Kidney (tissue), 14 donors: ENCODE measurements around the gene ACADVL. TPM values are rescaled to one million over a fixed set of nuclear protein-coding genes. Genes with fewer than 3 reads are reported as not detected.
A peak's percentile ranks its signal among the peaks of the same experiment; 100 is the strongest.

Experiments used
- DNase-seq, 5 donors: peaks; one replicate each; pipeline ENCODE4 v3.0.0-alpha.2; 2013 to 2020
- FAIRE-seq: peaks from 2 replicates; lab custom pipeline; 2012; peaks lifted over from hg19 to GRCh38; lab: Jason Lieb, UNC
- H3K27ac ChIP-seq, 2 donors: one replicate each; pipeline ENCODE4 v1.7.0; 2013; ENCODE audit warnings: low read depth in 2 of 2, low read length in 2 of 2, inconsistent platforms in 1 of 2
- H3K27me3 ChIP-seq: one replicate; pipeline ENCODE4 v1.7.1; 2013; ENCODE audit warnings: low read length, inconsistent platforms; ENCODE audit not compliant: control insufficient read depth, insufficient read depth
- H3K36me3 ChIP-seq, 3 donors: one replicate each; pipeline versions ENCODE4 v1.7.0 to v1.7.1; 2013; ENCODE audit warnings: low read length in 3 of 3, control low read depth in 1 of 3, inconsistent platforms in 1 of 3; ENCODE audit not compliant: insufficient read depth in 3 of 3, control insufficient read depth in 2 of 3
- H3K4me1 ChIP-seq, 3 donors: one replicate each; pipeline versions ENCODE4 v1.7.0 to v1.7.1; 2013; ENCODE audit warnings: low read length in 3 of 3, inconsistent platforms in 1 of 3, low read depth in 1 of 3; ENCODE audit not compliant: control insufficient read depth in 2 of 3, insufficient read depth in 2 of 3
- H3K4me3 ChIP-seq, 3 donors: one replicate each; pipeline versions ENCODE4 v1.7.0 to v1.8.1; 2013; ENCODE audit warnings: low read length in 3 of 3, control low read depth in 1 of 3, inconsistent platforms in 1 of 3
- H3K9ac ChIP-seq, 3 donors: one replicate each; pipeline versions ENCODE4 v1.7.0 to v1.7.1; 2013; ENCODE audit warnings: low read length in 3 of 3, control low read depth in 1 of 3, inconsistent platforms in 1 of 3
- H3K9me3 ChIP-seq, 3 donors: one replicate each; pipeline versions ENCODE4 v1.7.0 to v1.7.1; 2013; ENCODE audit warnings: low read length in 3 of 3, control low read depth in 1 of 3, inconsistent platforms in 1 of 3; ENCODE audit not compliant: control insufficient read depth in 2 of 3, insufficient read depth in 1 of 3
- intact Hi-C: fragments of 100-400 bp; cut with DNase I; formaldehyde crosslinking; loops from one replicate; pipeline ENCODE4 v1.11.1; 2022
- polyA plus RNA-seq: library from polyadenylated mRNA; stranded (reverse); fragments of 350-450 nt; fragmentation: Illumina TruSeq; extraction: RNeasy Lipid Tissue Mini Kit (QIAGEN cat#74804); gene quantifications from one replicate; pipeline ENCODE4 v1.2.3, GENCODE V29; 2014; ENCODE audit warnings: low read depth, low replicate concordance; ENCODE audit not compliant: insufficient read depth
- total RNA-seq: library from RNA; stranded (reverse); fragmentation: NEBNext Ultra II Directional; extraction: Animal tissue kit (Norgen Biotek cat#: 25700); gene quantifications from one replicate; pipeline ENCODE4 v1.2.1, GENCODE V29; 2021
- TF ChIP-seq, protein P1 (sequence below): IDR thresholded peaks from 3 replicates; pipeline ENCODE4 v1.5.1; 2012; ENCODE audit warnings: mild to moderate bottlenecking, moderate library complexity, borderline replicate concordance; ENCODE audit not compliant: insufficient read depth; ENCODE audit errors: extremely low read depth
- donor health status: control.
- donor health status: control.
- donor health status: control.
- donor health status: control.
- donor health status: control.
- donor health status: DM: yes; HTN: yes; CAD: no.
- donor health status: Normal renal cell carcinoma (clear cell type).

ACADVL gene
- total and polyA plus RNA-seq, 2 donors from 2014 or later, result 689 to 1,202 TPM

DNA sequence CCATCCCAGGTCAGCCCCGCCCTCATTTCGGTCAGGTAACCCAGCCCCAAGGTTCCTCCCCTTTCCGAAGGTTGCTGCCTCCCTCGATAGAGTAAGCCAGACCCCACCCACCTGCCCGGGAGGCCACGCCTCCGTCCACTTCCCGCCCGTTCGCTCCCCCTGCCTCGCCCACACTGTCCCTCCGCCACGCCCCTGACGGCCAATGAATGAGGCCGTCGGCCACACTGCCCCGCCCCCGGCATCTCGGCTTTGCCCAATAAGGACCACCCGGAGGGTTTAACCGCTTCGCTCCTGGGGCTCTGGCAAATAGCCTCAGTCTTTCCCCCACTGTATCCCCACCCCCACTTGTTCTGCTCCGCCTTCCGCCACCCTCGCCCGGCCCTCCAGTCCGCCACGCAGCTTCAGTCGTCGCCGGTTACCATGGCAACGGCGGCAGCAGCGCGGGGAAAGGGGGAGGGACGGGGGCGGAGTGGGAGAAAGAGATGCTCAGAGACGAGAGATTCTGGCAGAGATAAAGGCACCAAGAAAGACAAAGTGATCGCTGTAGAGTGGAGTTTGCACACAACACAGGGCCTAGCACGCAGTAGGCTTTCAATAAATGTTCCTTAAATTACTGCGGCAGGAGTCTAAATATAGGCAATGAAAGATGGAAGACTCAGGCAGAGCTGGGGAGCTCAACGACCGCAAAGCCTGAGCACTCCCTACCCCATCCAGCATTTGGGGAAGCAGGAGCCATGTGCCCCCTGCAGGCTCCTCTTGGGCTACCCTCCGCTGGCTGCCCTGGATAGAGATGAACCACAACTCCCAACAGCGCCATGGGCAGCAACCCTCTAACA, 5.2 kb upstream of the ACADVL start:
- no peaks in the 10 kb centered on the region for H3K27me3 ChIP-seq
- H3K36me3 ChIP-seq, result no peaks in the 10 kb centered on the region
- peak overlapping the region in 2 of 3 donors; percentile 49 to 61 for H3K9ac ChIP-seq
- H3K27ac ChIP-seq, result peak overlapping the region; percentile 81 to 84
- peaks cover 7 to 27% (median 25%) of the 10 kb centered on the region in 3 donors for H3K4me1 ChIP-seq
- intact Hi-C loops, result no loop called here
- FAIRE-seq, result peak; percentile 52
- peak; percentile 100 for DNase-seq
- TF ChIP-seq, protein P1, sequence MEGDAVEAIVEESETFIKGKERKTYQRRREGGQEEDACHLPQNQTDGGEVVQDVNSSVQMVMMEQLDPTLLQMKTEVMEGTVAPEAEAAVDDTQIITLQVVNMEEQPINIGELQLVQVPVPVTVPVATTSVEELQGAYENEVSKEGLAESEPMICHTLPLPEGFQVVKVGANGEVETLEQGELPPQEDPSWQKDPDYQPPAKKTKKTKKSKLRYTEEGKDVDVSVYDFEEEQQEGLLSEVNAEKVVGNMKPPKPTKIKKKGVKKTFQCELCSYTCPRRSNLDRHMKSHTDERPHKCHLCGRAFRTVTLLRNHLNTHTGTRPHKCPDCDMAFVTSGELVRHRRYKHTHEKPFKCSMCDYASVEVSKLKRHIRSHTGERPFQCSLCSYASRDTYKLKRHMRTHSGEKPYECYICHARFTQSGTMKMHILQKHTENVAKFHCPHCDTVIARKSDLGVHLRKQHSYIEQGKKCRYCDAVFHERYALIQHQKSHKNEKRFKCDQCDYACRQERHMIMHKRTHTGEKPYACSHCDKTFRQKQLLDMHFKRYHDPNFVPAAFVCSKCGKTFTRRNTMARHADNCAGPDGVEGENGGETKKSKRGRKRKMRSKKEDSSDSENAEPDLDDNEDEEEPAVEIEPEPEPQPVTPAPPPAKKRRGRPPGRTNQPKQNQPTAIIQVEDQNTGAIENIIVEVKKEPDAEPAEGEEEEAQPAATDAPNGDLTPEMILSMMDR, result peak; percentile 31
- peak overlapping the region; percentile 50 to 84 (median 57) for H3K4me3 ChIP-seq
- H3K9me3 ChIP-seq, result no peaks in the 10 kb centered on the region

DNA sequence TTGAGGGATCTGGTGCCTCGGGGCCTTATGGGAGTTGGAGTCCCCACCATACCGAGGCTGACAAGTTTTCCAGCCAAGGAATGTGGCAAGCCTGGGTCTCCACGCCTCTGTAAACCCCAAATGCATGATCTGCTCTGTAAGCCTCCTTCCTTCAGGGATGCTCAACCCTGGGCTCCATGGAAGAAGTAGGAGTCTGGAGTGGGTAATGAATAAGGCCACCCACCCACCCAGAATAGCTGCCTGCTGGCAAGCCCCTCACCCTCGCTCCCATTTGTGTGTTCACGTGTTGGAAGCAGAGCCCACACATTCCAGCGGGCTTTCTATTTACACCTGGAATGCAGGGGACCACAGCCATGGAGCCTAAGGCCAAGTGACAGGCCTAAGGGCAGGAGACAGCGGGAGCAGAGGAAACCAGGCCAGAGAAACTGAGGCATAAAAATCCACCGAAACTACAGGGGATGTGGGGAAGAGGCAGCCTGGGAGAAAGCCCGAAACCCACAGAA, 4.6 kb upstream of the ACADVL start:
- Histone ChIP-seq H3K9me3 (no peaks in the 10 kb centered on the region), H3K27ac (peak overlapping the region in 1 of 2 donors; percentile 84), H3K36me3 (no peaks in the 10 kb centered on the region), H3K9ac (no peak overlapping the region), H3K27me3 (no peaks in the 10 kb centered on the region), H3K4me1 (peaks cover 7 to 27% (median 26%) of the 10 kb centered on the region in 3 donors), H3K4me3 (peak overlapping the region; percentile 46 to 84 (median 57))
- DNase-seq (peak in 1 of 5 donors; percentile 69), FAIRE-seq (no peak)
- TF ChIP-seq, protein P1, result no peak
- intact Hi-C loops, result no loop called here

DNA sequence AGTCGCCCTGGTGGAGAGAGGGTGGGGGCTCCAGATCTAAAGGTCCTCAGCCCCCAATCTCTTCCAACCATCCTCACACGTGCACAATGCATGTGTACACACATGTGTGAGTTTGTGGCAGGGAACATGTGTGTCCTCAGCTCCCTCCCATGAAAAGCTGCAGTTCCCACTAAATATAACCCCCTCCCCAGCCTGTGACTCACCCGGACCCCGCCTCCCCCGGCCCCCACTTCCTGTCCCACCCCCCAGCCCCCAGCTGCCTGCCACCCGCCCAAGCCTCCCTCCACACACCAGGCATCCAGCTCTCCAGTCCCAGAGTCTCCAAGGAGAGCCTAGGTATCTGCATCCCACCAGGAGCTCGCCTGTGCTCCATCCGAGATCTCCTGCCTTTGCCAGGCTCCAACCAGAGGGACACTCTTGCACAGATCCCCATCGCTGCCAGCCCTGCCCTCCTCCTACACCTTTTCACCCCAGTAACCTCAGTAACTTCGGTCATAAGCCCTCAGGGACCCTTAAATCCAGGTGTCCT, 4.0 kb upstream of the ACADVL start:
- FAIRE-seq, result no peak
- DNase-seq, result peak in 3 of 5 donors; percentile 55 to 75 (median 73)
- TF ChIP-seq, protein P1, result no peak
- intact Hi-C loops, result no loop called here
- H3K9ac ChIP-seq, result peak overlapping the region in 1 of 3 donors; percentile 34
- H3K36me3 ChIP-seq, result no peaks in the 10 kb centered on the region
- H3K27ac ChIP-seq, result peak overlapping the region; percentile 43 to 63
- no peaks in the 10 kb centered on the region for H3K9me3 ChIP-seq
- no peaks in the 10 kb centered on the region for H3K27me3 ChIP-seq
- peak overlapping the region in 1 of 3 donors; percentile 57 for H3K4me3 ChIP-seq
- H3K4me1 ChIP-seq, result peaks cover 7 to 31% (median 31%) of the 10 kb centered on the region in 3 donors
